Nephron (organoid): ENCODE results near the gene MB21D2.

ENCODE experiments used
- H3K27ac Mint-ChIP-seq, 3 experiments: 2 replicates each; pipeline ENCODE4 v1.8.0; 2020; ENCODE audit warnings: mixed read lengths in 3 of 3, mild to moderate bottlenecking in 2 of 3, moderate library complexity in 1 of 3
- H3K27me3 Mint-ChIP-seq: 2 replicates; pipeline ENCODE4 v1.8.0; 2021; ENCODE audit warnings: low read depth, mild to moderate bottlenecking, moderate library complexity, mixed read lengths
- H3K36me3 Mint-ChIP-seq: 2 replicates; pipeline ENCODE4 v1.8.0; 2020; ENCODE audit warnings: low read depth, mixed read lengths
- H3K4me1 Mint-ChIP-seq: 2 replicates; pipeline ENCODE4 v1.8.0; 2020; ENCODE audit warnings: mixed read lengths
- H3K4me3 Mint-ChIP-seq, 3 experiments: 2 replicates each; pipeline ENCODE4 v1.8.0; 2020; ENCODE audit warnings: mild to moderate bottlenecking in 3 of 3, mixed read lengths in 3 of 3, moderate library complexity in 2 of 3
- H3K9me3 Mint-ChIP-seq: 2 replicates; pipeline ENCODE4 v1.8.0; 2020; ENCODE audit warnings: mixed read lengths
- CTCF ChIP-seq, 3 experiments: fragments of 200-600 bp; sonication (generic); IDR thresholded peaks; one replicate each; pipeline ENCODE4 v1.5.0; 2021; ENCODE audit warnings: antibody characterized with exemption in 3 of 3; ENCODE audit not compliant: unreplicated experiment in 3 of 3

The MB21D2 gene

GRCh38 chr3:192953926-192954325 lies 36.3 kb upstream of the MB21D2 start:
- no peaks in the 10 kb centered on the region for H3K4me1 Mint-ChIP-seq
- no peak for TF ChIP-seq CTCF (IDR thresholded peaks at IDR 0.05; ENCODE audit: unreplicated experiment in 3 of 3)
- H3K27ac Mint-ChIP-seq: no peak overlapping the region
- no peaks in the 10 kb centered on the region for H3K36me3 Mint-ChIP-seq
- no peak overlapping the region for H3K4me3 Mint-ChIP-seq
- no peaks in the 10 kb centered on the region for H3K9me3 Mint-ChIP-seq
- H3K27me3 Mint-ChIP-seq: peaks cover 8% of the 10 kb centered on the region

- TF ChIP-seq CTCF (IDR thresholded peaks at IDR 0.05; ENCODE audit: unreplicated experiment in 3 of 3): no peak
- Mint-ChIP-seq H3K9me3 (no peaks in the 10 kb centered on the region), H3K4me3 (no peak overlapping the region), H3K27ac (no peak overlapping the region), H3K27me3 (peaks cover 5% of the 10 kb centered on the region), H3K4me1 (no peaks in the 10 kb centered on the region), H3K36me3 (no peaks in the 10 kb centered on the region)
These were observed 29.8 kb upstream of the MB21D2 start for GRCh38 chr3:192947421-192947820.

- H3K27me3 Mint-ChIP-seq: peaks cover 13% of the 10 kb centered on the region
- TF ChIP-seq CTCF (IDR thresholded peaks at IDR 0.05; ENCODE audit: unreplicated experiment in 3 of 3): no peak
These were observed 25.7 kb upstream of the MB21D2 start for GRCh38 chr3:192943393-192943792.

GRCh38 chr3:192942625-192943024 lies 25.0 kb upstream of the MB21D2 start:
- Mint-ChIP-seq H3K9me3 (no peaks in the 10 kb centered on the region), H3K4me3 (no peak overlapping the region), H3K36me3 (no peaks in the 10 kb centered on the region), H3K4me1 (no peaks in the 10 kb centered on the region), H3K27me3 (peaks cover 13% of the 10 kb centered on the region), H3K27ac (no peak overlapping the region)
- TF ChIP-seq CTCF (IDR thresholded peaks at IDR 0.05; ENCODE audit: unreplicated experiment in 3 of 3): no peak

More at GRCh38 chr3:192943393-192943792, 25.7 kb upstream of the MB21D2 start:
- H3K9me3 Mint-ChIP-seq: no peaks in the 10 kb centered on the region
- H3K27ac Mint-ChIP-seq: no peak overlapping the region
- no peaks in the 10 kb centered on the region for H3K36me3 Mint-ChIP-seq
- no peak overlapping the region for H3K4me3 Mint-ChIP-seq
- H3K4me1 Mint-ChIP-seq: no peaks in the 10 kb centered on the region

- Mint-ChIP-seq H3K4me3 (no peak overlapping the region), H3K9me3 (no peaks in the 10 kb centered on the region), H3K4me1 (no peaks in the 10 kb centered on the region), H3K27ac (no peak overlapping the region), H3K36me3 (no peaks in the 10 kb centered on the region), H3K27me3 (peaks cover 10% of the 10 kb centered on the region)
- no peak for TF ChIP-seq CTCF (IDR thresholded peaks at IDR 0.05; ENCODE audit: unreplicated experiment in 3 of 3)
These were observed 22.5 kb upstream of the MB21D2 start for GRCh38 chr3:192940129-192940528.

- H3K36me3 Mint-ChIP-seq: no peaks in the 10 kb centered on the region
- no peaks in the 10 kb centered on the region for H3K4me1 Mint-ChIP-seq
- peaks cover 4% of the 10 kb centered on the region for H3K27me3 Mint-ChIP-seq
- H3K9me3 Mint-ChIP-seq: no peaks in the 10 kb centered on the region
- no peak overlapping the region for H3K27ac Mint-ChIP-seq
- no peak overlapping the region for H3K4me3 Mint-ChIP-seq
- TF ChIP-seq CTCF (IDR thresholded peaks at IDR 0.05; ENCODE audit: unreplicated experiment in 3 of 3): no peak
These were observed 17.8 kb upstream of the MB21D2 start for GRCh38 chr3:192935441-192935840.
